GM21528 (cell line): ENCODE data around the gene ST3GAL3.

Experiments used
- ATAC-seq: cut with Tn5 transposase; IDR thresholded peaks from one replicate; pipeline ENCODE4 v1.9.1; 2021; ENCODE audit warnings: mild to moderate bottlenecking, moderate library complexity; ENCODE audit not compliant: unreplicated experiment, low FRiP score

Gene ST3GAL3

DNA sequence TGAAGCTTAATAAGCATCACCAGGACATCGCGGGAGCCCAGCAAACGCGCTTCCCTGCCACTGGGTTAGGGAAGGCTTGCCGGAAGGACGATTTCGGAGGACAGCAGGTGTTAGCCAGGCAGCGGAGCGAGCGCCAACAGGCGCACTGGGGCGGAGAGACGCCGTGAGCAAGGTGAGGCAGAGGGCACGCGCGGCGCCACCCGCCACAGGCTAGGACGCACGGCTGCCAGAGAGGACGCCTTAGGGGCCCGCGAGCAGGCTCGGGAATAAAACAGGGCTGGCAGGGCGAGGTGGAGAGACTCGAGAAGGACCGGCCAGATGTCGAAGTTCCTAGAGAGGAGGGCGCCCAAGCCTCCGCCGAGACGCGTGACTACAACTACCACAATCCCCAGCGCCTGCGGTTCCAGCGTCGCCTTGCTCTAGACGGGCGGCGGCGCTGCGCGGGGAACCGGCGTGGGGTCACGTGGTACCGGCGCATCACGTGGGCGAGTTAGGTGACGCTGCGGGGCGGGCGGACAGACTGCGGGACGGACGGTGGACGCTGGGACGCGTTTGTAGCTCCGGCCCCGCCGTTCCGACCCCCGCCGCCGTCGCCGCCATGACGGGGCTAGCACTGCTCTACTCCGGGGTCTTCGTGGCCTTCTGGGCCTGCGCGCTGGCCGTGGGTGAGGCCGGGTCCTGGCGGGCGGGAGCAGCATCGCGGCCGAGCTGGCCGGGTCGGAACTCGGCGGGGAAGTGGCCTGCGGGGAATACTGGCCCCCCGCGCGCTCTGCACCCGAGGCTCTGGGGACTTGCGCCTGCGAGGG is 267.3 kb downstream of the ST3GAL3 start, which contains the start of gene ATP6V0B:
Gene ATP6V0B (plus strand): TSS at position 518 of the 806 bp plus-strand sequence. CDS start 81 bp downstream, at position 599.
- peak; percentile 68 for ATAC-seq

DNA sequence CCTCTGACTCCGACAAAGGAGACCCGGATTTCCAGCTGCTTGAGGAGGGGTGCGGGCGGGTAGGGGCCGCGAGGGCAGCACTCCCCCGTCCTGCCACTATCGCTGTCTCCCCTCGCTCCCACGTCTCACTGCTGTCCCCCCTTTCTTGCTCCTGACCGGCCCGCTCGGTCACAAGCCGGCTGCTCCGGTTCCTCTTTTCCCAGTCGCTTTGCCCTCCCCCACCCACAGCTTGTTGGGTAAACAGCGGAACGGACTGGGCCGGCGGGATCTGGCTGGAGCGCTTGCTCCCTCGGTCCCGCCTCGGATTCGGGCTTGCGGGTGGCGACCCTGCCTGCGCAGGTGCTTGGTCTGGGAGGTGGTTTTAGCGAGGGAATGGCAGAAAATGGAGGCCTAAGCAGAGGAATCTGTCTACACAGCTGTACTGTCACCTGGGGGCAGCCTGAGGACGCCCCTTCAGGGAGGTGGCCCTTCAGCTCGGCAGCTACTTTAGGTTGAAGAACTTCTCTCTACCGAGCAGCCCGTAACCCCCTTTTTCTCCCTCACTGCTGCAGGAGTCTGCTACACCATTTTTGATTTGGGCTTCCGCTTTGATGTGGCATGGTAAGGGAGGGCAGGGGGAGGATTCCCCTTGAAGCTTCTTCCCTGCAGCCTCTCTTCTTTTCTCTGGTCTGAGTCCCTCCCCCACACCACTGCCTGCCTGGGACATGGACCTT is 268.1 kb downstream of the ST3GAL3 start:
- no peak for ATAC-seq

DNA sequence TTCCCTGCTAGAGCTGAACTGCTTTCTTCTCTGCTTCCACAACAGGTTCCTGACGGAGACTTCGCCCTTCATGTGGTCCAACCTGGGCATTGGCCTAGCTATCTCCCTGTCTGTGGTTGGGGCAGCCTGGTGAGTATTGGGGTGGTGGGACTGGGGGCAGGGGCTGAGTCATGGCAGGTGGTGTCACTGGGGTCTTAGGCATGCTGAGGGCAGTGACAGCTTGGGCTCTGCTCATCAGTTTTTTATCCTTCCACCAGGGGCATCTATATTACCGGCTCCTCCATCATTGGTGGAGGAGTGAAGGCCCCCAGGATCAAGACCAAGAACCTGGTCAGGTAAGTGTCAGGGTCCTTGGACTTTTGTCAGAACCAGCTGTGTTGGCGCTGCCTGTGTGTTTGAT is 268.7 kb downstream of the ST3GAL3 start:
- no peak for ATAC-seq

DNA sequence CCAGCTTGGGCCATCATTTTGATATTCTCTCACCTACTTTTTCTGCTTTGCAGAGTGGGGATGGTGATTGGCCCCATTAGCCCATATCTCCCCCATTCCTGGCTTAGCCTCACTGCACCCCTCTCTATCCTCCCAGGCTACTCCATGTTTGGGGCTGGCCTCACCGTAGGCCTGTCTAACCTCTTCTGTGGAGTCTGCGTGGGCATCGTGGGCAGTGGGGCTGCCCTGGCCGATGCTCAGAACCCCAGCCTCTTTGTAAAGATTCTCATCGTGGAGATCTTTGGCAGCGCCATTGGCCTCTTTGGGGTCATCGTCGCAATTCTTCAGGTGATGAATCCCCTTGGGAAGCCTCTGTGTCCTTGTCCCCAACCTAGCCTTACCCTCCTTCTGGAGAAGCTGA is 269.6 kb downstream of the ST3GAL3 start:
- ATAC-seq: no peak

DNA sequence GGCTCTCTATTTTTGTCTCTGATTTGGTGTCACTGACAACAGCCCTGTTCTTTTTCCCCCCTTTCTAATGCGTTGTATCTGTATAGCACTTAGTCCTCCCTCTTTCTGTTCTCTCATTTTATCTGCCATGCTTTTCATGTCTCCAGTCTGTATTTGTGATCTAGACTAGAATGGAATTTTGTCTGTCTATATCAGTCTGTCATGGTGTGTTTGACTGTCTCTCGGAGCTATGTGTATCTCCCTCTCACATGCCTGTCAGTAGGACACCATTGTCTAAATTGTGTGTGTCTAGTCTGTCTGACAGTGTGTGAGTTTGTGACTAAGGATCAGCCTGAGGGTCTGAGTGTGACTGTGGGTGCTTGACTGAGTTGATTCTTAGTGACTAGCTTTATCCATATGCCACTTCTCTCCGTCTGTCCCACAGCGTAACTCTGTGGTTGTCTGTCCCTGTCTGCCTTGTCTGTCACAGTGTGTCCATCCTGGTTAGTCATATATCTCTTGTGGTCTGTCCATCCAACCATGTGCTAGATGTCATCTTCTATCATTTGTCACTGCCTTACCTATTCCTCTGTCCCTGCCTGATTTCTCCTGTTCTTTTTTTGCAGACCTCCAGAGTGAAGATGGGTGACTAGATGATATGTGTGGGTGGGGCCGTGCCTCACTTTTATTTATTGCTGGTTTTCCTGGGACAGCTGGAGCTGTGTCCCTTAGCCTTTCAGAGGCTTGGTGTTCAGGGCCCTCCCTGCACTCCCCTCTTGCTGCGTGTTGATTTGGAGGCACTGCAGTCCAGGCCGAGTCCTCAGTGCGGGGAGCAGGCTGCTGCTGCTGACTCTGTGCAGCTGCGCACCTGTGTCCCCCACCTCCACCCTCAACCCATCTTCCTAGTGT is 270.3 kb downstream of the ST3GAL3 start:
- no peak for ATAC-seq

DNA sequence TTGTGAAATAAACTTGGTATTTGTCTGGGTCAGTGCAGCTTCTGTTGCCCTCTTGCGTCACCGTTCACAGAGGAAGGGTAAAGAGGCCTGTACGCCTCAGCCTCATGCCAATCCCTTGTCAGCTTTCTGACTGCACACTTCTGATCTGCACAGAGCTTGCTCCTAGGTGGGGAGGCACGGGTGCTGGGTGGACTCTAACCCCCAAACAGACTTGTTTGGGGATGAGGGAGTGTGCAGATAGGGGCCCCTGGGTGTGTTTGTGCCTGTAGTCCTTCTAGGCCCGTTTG is 270.9 kb downstream of the ST3GAL3 start:
- no peak for ATAC-seq

DNA sequence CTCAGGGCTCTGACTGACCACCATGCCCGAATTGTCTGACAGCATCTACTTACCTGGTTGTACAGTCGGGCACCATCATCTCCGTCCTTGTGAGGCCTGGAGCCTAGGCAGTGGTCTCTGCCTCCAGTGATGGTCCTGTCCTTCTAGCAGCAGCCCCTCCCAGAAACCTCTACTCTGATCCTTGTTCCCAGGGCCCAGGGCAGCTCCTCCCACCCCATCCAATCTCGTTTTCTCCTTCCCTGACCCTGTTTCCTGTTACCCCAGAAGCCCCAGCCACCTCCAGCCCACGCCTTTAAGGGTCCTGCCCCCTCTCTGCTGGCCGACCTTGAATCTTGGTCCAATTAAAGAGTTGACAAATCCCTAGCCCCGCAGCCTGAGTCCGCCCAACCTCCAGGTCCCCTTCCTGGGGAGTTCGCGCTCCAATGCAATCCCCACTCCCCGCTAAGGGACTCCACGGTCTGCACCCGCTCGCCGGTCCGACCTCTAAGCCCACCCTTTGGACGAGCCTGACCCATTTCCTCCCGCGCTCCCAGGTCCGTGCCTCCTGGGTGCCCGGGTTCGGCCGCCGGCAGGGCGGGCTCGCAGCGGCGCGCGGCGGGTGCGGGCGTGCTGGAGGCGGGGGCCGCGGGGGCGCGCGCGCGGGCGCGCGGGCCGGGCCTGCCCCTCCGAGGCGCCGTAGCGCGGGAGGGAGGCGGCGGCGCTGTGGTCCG is 271.4 kb downstream of the ST3GAL3 start, which contains the start of gene B4GALT2:
Gene B4GALT2 (plus strand): TSS at position 660 of the 710 bp plus-strand sequence. CDS start 1,951 bp downstream, outside the sequence.
- no peak for ATAC-seq

DNA sequence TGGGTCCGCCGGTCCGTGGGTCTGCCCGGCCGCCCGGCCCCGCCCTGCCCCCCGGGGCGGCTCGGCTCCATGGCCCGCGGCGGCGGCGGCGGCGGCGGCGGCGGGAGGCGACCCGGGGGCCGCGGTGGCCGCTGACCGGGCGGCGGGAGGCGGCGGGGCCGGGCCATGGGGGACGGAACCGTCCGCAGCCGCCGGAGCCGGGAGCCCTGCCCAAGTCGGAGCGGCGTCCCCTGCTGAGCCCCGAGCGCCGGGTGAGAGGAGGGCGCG is 271.9 kb downstream of the ST3GAL3 start:
- no peak for ATAC-seq

DNA sequence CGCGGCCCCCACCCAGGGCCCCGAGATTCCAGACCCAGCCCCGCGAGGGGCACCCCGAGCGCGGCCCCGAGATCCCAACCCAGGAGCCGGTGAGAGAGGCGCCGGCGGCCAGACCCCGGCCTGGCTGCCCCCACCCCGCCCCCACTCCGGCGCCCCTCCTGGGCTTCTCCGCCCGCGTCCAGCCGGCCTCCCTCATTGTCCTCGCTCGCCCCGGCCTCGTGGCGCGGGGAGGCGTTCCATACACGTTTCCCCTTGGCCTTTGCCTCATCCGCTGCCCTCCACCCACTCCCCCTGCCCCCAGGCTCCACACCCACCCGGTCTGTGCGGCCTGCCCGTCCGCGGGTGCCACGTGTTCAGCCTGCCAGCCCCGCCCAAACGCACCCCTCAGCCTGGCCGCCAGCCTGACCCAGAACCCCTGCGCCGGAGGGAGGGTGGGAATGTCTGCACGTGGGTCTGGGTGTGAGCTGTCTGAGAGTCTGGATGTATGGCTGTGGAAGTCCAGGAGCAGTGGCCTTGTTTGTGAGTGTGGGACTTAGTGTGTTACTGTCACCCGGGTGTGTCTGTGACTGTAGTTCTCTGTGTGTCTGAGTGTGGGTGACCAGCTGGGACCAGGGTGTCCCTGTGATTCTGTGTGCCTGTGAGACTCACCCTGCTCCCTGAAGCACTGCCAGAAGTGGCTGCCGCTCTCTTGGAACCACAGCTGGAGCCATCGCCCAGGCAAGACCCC is 272.4 kb downstream of the ST3GAL3 start:
- no peak for ATAC-seq

DNA sequence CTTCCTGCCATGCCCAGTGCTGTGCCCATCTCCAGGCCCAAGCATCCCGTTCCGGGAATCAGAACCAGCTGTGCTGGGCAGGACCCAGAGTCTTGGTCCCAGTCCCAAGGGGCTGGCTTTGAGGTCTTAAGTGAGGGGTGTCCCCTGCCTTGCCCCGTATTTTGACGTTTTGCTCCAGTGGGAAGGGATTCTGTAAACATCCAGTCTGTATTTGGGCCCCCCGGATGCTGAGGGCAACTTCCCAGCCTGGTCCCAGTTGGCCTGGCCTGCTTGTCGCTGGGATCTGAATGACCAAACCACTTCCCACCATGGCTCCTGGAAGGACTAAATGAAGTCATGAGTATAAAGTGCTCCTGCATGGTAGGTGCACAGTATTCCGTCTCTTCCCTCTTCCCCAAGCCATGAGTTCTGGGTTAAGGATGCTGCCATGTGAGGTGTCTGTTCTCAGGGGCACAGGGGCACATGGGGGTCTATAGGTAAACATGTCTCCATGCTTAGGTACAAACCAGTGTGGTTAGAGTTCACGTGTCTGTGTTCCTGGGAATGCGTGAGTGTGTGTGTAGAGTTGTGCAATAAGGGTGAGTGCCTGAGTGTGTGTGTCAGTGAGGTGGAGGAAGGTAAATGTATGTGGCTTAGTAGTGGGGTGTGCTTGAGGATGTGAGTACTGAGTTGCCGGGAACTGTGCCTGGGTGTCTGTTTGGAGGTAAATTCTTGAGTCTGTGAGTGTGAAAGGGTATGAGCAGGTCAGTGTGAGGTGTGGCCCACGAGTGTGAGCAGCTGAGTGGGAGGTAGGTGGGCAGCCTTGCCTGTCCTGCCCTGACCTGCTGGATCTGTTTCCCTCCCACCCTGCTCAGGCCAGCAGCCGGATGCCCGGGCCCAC is 273.2 kb downstream of the ST3GAL3 start:
- no peak for ATAC-seq
